ENCODE measurements around the gene OSTC.

GRCh38 chr4:108635070-108635655, 15.2 kb upstream of the OSTC start:
- TF ChIP-seq IRF3 (IDR thresholded peaks at IDR 0.05; ENCODE audit: low read depth, low read length) (no peak), SMC3 (IDR thresholded peaks at IDR 0.05; ENCODE audit: low read depth, low read length) (no peak), EZH2phosphoT487 (IDR thresholded peaks at IDR 0.05; ENCODE audit: borderline replicate concordance, low read depth) (no peak), POLR2AphosphoS5 (IDR thresholded peaks at IDR 0.05; ENCODE audit: low read depth, low read length) (no peak)
- TF ChIP-seq, protein P1, sequence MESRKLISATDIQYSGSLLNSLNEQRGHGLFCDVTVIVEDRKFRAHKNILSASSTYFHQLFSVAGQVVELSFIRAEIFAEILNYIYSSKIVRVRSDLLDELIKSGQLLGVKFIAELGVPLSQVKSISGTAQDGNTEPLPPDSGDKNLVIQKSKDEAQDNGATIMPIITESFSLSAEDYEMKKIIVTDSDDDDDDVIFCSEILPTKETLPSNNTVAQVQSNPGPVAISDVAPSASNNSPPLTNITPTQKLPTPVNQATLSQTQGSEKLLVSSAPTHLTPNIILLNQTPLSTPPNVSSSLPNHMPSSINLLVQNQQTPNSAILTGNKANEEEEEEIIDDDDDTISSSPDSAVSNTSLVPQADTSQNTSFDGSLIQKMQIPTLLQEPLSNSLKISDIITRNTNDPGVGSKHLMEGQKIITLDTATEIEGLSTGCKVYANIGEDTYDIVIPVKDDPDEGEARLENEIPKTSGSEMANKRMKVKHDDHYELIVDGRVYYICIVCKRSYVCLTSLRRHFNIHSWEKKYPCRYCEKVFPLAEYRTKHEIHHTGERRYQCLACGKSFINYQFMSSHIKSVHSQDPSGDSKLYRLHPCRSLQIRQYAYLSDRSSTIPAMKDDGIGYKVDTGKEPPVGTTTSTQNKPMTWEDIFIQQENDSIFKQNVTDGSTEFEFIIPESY (IDR thresholded peaks at IDR 0.05; ENCODE audit: borderline replicate concordance, low read depth) = no peak
- TF ChIP-seq, protein P2, sequence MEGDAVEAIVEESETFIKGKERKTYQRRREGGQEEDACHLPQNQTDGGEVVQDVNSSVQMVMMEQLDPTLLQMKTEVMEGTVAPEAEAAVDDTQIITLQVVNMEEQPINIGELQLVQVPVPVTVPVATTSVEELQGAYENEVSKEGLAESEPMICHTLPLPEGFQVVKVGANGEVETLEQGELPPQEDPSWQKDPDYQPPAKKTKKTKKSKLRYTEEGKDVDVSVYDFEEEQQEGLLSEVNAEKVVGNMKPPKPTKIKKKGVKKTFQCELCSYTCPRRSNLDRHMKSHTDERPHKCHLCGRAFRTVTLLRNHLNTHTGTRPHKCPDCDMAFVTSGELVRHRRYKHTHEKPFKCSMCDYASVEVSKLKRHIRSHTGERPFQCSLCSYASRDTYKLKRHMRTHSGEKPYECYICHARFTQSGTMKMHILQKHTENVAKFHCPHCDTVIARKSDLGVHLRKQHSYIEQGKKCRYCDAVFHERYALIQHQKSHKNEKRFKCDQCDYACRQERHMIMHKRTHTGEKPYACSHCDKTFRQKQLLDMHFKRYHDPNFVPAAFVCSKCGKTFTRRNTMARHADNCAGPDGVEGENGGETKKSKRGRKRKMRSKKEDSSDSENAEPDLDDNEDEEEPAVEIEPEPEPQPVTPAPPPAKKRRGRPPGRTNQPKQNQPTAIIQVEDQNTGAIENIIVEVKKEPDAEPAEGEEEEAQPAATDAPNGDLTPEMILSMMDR (IDR thresholded peaks at IDR 0.05) = no peak

Data from SK-N-SH (cell line).